ENCODE measurements around the gene RHCE.
"Not testable (repeated sequence)": the region's sequence is repeated elsewhere in the genome, so short reads cannot be mapped to it uniquely, and the experiment has no call there.

Gene RHCE

GRCh38 chr1:25431955-25432719 lies 11.5 kb upstream of the RHCE start:
- TF ChIP-seq, protein P1, sequence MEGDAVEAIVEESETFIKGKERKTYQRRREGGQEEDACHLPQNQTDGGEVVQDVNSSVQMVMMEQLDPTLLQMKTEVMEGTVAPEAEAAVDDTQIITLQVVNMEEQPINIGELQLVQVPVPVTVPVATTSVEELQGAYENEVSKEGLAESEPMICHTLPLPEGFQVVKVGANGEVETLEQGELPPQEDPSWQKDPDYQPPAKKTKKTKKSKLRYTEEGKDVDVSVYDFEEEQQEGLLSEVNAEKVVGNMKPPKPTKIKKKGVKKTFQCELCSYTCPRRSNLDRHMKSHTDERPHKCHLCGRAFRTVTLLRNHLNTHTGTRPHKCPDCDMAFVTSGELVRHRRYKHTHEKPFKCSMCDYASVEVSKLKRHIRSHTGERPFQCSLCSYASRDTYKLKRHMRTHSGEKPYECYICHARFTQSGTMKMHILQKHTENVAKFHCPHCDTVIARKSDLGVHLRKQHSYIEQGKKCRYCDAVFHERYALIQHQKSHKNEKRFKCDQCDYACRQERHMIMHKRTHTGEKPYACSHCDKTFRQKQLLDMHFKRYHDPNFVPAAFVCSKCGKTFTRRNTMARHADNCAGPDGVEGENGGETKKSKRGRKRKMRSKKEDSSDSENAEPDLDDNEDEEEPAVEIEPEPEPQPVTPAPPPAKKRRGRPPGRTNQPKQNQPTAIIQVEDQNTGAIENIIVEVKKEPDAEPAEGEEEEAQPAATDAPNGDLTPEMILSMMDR (conservative IDR thresholded peaks at IDR 0.05), result no peak
- H3K27ac ChIP-seq, result peak overlapping the region; percentile 93

- TF ChIP-seq, protein P1 (conservative IDR thresholded peaks at IDR 0.05), result no peak
- H3K27ac ChIP-seq, result peak overlapping the region; percentile 93
Measured at GRCh38 chr1:25430967-25431881, 10.6 kb upstream of the RHCE start.

DNA sequence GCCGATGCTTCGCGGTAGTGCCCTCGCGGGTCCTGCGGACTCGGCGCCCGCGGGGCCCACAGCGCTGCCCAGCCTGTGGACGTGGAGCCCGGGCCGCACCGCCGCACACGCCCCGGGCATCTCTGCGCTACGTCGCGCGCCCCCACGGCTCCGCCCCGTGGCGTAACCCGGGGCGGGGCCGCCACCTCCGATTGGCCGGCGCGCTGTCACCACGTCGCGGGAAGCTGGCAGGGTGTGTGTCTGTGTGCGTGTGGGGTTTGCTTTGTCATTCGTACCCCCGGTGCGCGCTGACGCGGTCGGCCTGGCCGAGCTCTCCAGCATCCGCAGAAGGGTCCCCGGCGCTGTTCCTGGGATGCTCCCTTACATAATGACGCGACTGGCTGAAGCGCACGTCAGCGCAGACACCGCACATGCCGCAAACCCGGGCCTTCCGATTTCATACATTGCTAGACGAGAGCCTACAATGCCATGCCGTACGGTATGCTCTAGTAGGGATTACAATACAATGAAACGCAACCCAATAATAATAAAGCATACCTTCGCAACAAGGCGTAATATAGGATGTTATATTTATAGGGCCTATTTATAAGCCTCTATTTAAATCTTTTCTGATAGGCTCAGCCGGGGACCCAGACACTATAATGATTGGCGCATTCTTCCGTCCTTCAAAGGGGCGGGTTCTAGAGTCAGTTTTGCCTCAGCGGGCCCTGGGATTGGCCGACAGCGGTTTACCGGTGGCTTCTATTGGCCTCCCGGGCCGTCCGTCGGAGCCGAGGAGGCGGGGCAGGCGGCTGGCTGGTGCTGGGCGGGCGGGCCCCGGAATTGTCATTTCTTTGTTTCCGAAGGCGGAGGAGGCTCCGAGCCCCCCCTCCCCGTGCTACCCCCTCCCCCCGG lies 9.7 kb upstream of the RHCE start, which contains the start of gene MACO1:
TSS of gene MACO1 (plus strand) at position 825 of the 894 bp plus-strand sequence. CDS start 202 bp downstream, outside the sequence.
- TF ChIP-seq, protein P1 (conservative IDR thresholded peaks at IDR 0.05), result no peak

GRCh38 chr1:25428475-25429166 lies 8.0 kb upstream of the RHCE start:
- TF ChIP-seq, protein P1 (conservative IDR thresholded peaks at IDR 0.05), result no peak
- peak overlapping the region; percentile 93; the same call in 1 of the 2 replicates for H3K27ac ChIP-seq

More for the DNA sequence above, 9.7 kb upstream of the RHCE start, which contains the start of gene MACO1:
- H3K27ac ChIP-seq, result peak within 1 kb of the TSS; percentile 93

DNA sequence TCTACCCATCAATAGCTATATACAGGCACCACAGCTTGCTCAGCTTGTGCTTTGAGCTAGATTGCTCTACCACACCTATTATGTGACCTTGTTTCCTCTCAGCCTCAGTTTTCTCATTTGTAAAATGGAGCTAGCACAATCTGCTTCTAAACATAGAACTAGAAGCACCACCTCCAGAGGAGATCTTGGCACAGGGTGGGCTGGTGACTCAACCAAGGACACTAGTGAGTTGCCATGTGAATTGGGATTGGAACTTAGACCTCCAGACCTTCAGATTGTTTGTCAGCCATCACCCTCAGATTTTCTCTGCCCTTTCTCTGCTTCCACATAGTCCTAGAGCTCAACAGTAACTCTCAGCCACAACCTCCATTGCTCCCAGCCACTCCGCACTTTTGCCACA lies 7.1 kb upstream of the RHCE start:
- TF ChIP-seq, protein P1 (conservative IDR thresholded peaks at IDR 0.05), result no peak
- no peak overlapping the region for H3K27ac ChIP-seq

- TF ChIP-seq, protein P1 (conservative IDR thresholded peaks at IDR 0.05), result no peak
- H3K27ac ChIP-seq, result peak overlapping the region; percentile 77
Measured at GRCh38 chr1:25425098-25426085, 4.8 kb upstream of the RHCE start.

- peak overlapping the region; percentile 77 for H3K27ac ChIP-seq
Measured at GRCh38 chr1:25423206-25423605, 2.6 kb upstream of the RHCE start.

DNA sequence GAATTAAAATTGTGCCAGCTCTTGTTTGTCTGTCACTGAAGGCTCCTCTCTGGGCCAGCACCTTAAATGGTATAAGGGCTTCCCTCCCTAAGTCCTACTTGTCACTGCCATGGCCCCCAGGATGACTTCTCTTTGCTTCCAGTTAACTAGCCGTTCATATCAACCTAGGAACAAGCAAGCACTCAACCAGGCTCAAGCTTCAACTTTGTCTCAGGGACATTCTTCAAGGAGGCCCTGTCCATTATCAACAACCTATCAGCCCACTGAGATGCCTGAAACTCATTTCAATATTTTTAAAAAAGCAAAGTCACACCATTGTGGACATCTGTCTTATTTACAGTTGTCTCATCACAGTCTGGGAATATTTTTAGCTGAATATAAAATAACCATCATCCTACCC lies 1.3 kb downstream of the RHCE start:
- H3K27ac ChIP-seq, result not testable (repeated sequence)

DNA sequence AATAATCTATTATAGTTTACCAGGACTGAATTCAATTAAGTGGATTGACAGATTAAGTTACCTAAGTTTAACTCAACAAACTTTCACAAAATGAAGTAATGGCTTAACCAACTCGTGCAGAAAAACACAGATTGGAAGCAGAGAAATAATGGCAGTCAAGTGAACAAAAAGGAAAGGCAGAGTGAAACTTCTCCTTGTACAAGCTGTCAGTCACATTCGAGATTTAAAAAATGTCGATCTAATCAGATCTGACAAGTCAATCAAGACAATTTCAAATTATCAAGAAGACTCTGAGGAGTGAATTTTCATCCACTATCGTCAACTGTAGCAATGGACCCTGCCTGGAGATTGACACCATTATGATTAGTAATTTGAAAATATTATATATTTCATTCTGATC lies 3.3 kb downstream of the RHCE start:
- not testable (repeated sequence) for H3K27ac ChIP-seq

DNA sequence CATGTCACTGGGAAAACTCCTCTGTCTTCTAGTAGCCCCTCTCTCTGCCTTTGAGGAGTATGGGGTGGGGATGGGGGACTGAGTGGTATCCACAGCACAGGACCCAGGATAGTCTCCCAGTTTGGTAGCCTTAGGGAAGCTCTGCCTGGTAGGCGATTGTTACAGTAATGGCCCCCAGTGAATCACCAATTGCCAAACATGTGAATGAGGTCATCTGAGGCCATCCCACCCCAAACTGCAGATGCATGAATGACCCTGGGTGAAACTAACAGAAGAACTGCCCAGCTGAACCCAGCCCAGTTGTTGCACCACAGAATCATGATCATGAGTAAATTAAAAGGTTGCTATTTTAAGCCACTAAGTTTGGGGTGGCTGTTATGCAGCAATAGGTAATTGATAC lies 6.0 kb downstream of the RHCE start:
- H3K27ac ChIP-seq, result not testable (repeated sequence)

Measured in VCaP (cell line).